GM19468 (cell line): ENCODE measurements around the gene PTPN5.

ENCODE experiments used
- ATAC-seq: cut with Tn5 transposase; IDR thresholded peaks from one replicate; pipeline ENCODE4 v1.9.1; 2021; ENCODE audit warnings: mild to moderate bottlenecking, moderate library complexity, moderate number of reproducible peaks; ENCODE audit not compliant: unreplicated experiment; ENCODE audit errors: extremely low read depth

Gene PTPN5

DNA sequence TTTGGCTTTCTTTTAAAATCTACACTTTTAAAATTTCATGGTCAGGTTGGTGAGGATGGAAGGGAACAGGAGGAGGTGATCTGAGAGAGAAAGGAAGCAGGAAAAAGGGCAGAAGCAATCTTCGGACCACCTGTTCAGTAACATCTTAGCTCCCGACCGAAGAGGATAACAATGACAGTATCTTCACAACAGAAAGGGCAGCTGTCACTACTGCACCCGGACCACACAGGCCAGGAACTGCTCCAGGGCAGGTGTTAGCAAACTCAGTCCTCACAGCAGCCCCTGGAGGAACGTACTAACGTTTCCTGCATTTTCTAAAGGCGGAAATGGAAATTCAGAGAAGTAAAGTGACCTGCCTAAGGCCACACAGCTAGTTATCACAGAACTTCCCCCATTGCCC, 16.8 kb downstream of the PTPN5 start:
- ATAC-seq, result no peak

DNA sequence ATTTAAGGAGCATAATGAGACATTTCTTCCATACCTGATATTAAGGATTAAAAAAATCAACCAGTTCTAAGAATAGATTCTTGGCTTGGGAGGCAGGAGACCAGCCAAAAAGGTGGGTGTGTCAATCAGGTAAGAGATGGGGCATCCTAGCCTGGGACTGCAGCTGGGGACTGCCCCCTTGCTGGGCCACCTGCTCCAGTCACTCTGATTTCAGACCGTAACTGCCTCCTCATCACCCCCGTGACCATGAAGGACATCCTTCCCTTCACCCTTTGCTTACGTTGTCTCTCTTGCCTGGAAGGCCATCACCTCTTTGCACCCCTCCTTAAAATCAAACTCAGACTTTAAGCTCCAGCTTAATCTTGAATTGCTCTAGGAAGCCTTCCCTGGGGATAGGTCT, 17.9 kb downstream of the PTPN5 start:
- ATAC-seq, result no peak

DNA sequence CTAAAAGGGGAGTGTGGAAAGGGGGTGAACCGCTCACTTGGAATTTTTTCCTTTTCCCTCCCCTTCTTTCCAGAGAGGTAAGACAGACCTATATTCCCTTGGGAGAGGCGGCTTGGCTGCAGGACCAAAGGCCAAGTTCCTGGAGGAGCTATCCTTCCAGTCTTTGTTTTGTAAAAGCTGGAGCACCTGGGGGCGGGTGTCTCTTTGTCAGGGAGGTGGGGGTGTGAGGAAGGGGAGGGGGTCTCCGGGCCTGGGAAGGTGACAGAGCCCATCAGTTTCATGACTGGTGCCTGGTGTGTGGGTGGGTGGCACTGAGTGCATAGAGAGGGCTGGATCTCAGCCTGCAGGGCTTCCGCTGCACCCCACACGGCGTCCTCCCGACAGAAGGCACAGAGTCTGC, 18.5 kb downstream of the PTPN5 start:
- ATAC-seq, result no peak

DNA sequence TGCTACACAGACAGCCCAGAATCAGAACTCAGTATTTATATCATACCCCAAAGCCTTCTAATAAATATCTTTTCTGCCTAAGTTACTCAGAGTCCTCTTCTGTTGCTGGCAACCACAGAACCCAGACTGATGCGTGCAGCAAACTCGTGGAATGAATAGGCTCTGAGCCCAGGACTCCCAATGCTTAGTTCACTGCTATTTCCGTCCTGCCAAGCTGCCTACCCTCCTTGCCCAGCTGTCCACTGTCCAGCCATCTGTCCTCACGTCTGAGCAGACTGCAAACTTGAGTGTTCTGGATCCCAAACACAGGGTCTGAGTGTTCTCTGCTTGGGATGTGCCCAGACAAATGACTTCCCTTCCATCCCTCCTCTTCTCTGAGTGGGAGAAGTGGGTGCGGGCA, 19.4 kb downstream of the PTPN5 start:
- ATAC-seq, result no peak

DNA sequence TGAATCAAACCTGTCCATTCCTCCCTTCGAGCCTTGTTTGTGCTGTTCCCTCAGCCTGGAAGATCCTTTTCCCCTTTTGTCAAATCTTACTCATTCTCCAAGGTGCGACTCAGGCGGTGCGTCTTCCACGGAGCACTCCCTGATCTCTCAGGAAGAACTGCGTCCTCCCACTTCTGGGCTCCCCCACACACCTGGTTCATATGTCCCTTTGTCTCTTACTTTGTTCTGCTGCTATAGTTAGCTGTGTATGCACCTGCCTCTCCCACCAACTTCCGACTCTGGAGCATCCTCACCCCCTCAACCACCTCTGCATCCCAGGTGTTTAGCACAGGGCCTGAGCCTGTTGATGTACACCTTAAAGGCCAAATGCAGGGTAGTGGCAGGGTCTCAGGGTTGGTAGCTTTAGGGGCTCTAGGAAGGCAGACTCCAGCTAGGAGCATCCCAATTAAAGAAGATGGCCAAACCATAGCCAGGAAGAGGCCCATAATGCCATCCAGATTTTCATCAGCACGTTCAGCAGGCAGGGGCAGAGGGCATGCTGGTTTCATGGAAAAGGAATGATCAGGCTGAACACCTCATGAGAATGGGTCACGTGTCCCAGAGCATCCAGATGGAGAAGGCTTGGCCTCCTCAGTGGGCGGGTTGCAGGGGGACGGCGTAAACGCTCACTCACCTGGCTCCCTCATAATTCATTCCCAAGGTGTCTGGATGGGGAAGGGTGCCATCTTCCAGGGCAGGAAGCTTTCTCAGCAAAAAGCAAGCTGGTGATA, 20.1 kb downstream of the PTPN5 start:
- ATAC-seq, result no peak

DNA sequence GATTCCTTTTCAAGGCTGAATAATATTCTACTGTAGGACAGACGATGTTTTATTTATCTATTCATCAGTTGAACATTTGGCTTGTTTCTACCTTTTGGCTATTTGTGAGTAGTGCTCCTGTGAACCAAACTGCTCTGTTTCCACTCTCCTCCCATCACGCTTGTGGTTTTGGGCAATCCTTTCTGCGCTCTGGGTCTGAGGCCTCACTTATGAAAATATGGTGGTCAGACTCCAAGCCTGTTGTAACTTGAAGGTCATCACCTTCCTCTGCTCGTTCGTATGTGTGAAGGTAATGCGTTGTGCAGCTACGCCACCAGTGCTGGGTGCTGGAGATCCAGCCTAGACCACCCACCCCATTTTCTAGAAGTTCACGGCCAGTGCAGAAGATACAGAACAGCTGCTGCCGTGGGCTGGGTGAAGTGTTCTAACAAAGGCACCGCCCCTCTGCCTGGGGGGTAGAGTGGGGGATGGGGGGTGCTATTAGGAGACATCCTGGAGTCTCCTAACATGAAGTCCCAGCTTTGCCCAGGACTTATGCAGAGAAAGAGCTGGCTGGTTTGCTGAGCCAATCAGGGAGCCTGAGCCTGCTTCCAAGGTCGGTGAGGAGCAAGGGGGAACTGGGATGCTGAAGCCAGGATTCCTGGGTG, 21.0 kb downstream of the PTPN5 start:
- no peak for ATAC-seq

DNA sequence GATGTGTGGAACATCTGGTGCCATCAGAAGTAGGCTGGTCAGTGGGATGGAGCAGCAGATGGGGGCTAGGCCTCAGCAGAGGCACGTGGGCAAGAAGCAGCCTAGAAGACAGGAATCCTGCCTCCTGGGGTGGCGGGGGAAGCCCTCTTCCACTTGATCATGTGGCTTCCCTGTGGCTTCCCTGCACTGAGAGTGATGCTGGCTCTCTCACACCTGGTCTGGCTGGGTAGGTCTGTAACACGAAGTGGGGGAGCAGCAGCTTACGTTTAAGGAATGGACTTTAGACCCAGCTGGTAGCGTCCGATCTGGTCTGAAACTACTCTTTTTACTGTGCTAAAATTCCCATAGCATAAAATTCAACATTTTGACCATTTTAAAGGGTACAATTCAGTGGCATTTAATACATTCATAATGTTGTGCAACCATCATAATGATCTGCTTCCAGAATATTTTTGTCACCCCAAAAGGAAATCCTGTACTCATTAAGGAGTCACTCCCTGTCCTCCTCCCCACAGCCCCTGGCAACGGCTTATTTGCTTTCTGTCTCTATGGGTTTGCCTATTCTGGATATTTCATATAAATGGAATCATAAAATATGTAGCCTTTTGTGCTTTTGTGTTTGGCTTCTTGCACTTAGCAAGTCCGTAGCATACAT, 21.7 kb downstream of the PTPN5 start:
- peak; percentile 51 for ATAC-seq

DNA sequence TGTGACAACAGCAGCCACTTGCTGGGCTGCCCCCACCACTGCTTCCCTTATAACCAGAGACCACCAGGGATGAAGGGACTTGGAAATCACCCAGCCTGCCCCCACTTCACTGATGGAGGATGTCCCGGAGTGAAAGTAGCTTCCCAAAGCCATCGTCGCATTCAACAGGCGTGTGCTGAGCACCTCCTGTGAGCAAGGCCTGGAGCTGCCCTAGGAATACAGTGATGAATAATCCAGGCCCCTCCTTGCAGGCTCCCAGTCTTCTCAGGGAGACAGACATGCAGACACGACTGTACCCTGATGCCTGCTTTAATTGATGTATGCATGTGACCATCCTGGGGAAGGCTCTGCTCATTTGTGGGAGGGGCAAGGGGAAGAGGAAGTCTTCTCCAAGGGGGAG, 22.6 kb downstream of the PTPN5 start:
- ATAC-seq, result no peak

DNA sequence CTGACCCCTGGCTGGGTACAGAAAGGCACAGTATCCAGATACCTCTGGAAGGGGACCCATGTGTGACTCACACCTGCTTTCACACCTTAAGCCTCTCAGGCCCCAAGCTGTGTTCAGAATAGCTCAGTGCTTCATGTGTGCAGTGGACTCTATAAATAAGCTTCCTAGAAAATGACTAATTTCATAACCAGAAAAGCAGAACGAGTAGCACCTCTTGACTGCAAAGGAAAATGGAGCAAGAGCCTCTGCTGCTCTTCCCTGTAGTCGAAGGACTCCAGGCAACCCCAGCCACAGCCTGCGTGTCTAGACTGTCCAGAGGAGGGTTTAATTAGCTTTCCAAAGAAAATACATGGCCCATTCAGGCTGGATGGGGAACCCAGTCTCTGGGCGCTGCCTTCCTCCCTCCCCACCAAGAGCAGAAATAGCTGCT, 23.1 kb downstream of the PTPN5 start:
- peak; percentile 88 for ATAC-seq

DNA sequence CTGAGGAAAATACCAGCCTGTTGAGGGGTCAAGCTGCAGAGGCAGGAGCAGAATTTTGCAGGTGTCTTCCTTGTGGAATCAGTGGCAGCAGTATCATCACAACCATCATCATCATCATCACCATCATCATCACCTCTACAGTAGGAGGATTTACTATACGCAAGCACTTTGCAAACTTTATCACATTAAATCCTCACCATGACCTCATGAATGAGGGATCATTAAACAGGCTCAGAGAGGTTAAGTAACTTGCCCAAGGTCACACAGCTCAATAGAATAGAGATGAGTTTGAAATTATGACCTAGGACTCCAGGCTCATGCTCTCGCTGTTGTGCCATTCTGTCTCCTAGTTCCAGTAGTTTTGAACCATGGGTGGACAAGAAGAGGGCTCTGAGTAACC, 25.6 kb downstream of the PTPN5 start:
- ATAC-seq, result no peak

DNA sequence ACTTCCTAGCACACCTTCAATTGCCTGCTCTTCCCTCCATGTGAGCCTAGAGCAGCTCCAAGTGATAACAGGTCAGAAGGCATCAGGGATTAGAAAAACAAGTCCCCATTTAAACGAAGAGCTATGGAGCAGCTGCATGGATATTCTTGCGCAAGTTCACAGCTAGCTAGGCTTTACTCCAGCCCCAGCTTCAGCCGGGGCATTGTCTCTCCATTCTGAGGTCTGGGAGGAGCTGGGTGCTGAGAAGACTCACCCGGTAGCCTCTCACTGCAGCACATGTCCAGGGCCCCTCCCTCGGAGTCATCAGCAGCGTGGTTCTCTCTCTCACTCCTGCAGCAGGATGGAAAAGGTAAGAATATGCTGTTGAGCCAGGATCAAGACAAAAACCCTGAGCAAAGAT, 26.0 kb downstream of the PTPN5 start:
- no peak for ATAC-seq

DNA sequence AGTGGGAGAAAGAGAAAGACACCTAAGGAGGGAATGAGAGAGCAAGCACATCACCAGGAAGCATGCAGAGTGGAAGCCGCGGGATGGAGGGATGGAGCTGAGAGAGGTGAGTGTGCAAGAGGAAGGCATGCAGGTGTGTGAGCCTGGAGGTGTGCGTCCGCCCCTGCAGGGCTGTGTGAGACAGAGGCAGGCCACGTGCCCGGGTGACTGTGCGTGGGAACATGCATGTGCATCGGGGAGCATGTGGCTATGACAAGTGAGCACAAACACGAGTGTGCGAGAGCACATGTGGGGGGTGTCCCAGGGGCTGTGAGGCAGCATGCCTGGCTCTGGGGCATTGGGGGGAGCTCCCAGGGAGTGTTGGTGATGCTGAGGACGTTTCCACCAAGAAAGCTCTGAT, 29.9 kb downstream of the PTPN5 start:
- ATAC-seq, result no peak

DNA sequence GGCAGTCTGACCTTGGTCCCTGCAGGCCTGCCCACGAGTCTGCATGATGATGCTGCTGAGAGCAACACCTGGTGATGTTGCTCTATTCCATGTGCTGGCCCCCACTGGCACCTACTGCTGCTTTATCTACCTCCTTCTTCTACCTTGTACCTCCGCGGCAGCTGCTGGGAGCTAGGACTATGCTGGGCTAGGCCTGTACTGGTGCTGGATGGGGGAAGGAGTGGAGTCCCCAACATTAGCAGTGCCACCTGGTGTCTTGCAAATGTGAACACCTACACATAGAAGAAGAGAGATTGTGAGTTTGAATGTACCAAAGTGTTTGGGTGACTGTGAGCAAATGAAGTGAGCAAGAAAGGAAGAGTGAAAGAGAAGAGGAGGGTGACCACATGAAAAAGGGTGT, 30.5 kb downstream of the PTPN5 start:
- no peak for ATAC-seq

DNA sequence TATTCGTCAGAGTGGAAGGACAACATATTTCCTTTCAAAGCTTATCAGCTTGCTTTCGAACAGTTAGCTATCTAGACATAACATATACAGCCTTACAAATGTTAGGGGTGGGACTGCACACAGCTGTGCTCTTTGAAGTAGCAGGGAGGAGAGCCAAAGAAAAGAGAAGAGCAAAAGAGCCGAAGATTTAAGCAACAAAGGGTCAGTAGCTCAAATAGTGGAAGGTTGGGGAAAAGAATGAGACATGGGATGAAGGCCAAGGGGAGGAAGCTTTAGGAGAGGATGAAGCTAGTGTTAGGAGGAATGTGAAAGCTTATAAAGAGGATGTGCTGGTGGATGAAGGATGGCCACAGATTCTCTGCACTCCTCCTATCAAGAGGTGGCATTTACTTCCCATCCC, 33.8 kb downstream of the PTPN5 start:
- ATAC-seq, result no peak

DNA sequence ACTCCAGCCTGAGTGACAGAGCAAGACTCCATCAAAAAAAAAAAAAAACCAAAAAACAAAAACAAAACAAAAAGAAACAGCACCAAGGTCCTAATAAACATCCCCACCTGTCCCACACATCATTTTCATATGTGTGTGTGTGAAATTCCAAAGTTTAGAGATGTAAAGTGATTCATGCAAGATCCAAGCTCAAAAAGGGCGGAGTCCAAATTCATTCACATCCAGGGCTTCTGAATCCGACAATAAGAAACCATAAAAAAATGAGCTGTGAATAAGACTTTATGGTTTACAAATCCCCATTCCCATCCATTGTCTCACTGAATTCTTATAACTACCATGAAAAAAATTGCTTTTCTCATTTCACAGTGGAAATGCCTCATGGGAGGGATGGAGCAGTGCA, 34.7 kb downstream of the PTPN5 start:
- no peak for ATAC-seq

DNA sequence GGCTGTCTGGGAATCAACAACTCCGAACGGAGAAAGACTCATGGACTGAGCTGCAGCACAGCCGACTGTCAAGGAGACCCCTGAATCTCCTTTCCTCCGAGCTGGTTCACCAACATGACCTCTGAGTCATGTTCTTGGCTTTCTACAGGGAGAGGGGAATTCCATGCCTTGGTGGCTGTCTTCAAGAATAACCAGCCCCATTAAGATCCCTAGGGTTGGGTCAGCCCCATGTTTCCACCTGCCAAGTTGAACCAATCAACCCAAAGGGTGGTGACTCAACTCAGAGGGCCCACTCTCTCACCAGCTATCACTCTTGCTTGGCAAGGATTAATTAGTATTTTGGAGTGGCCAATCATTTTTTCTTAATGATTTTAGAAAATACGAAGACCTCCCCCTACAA, 37.3 kb downstream of the PTPN5 start:
- no peak for ATAC-seq

DNA sequence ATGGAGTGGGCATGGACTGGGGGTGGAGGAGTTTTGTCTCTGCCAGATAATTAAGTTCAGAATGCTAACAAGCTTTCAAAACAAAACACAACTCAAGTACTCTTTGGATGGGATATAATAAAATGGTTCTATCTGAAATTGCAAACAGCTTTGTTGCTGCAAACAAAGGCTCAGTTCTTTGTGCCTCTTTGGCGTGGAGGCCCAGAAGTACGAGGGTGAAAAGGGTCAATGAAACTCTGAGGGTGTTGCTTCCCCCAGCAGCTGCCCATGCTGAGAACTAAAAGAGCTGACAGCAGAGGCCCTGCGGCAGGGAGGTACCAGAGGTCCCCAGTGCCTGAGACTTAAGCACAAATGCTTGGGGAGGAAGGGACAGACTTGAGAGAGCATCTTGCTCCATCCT, 39.1 kb downstream of the PTPN5 start:
- no peak for ATAC-seq

DNA sequence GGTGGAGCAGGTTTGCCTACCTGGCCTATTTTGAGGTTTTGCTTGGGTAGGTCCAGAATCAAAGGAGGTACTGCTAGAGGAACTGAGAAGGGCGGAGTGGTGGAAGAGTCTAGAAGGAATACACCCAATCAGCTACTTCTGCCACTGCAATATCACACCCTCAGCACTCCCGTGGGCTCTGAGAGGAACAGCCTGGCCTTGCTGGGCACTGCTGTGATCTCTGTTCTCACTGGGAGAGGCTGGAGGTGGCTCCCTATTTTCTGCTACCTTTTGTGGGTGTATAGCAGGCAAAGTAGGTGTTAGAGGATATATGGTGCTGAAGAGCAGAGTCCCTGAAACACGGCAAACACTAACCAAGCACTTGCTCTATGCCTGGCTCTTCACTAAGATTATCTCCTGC, 40.7 kb downstream of the PTPN5 start:
- no peak for ATAC-seq

DNA sequence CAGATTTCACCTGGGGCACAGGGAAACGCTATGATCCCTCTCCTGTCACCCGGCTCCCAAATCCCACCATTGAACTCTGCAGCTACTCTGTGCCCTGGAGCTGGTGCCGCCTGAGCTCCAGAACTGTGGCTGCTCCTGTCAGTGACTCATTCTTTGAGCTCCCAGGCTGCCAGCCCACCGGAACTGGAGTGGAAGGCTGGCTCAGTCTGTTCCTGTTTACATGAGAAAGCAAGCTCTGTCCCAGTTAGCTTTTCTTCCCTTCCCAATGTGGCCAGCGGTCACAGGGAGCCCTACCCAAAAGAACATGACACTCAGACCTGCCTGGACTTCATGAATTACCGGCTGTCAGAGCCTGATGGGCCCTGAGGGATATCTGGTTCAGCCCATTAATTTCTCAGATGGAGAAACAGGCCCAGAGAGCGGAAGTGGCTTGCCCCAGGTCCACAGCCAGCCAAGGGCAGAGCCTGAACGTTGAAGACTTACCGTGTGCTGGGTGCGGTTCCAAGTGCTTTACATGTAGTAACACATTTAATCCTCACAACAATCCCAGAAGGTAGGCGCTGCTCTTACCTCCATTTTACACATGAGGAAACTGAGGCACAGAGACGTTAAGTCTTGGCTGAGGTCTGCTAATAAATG, 41.8 kb downstream of the PTPN5 start:
- ATAC-seq, result no peak

DNA sequence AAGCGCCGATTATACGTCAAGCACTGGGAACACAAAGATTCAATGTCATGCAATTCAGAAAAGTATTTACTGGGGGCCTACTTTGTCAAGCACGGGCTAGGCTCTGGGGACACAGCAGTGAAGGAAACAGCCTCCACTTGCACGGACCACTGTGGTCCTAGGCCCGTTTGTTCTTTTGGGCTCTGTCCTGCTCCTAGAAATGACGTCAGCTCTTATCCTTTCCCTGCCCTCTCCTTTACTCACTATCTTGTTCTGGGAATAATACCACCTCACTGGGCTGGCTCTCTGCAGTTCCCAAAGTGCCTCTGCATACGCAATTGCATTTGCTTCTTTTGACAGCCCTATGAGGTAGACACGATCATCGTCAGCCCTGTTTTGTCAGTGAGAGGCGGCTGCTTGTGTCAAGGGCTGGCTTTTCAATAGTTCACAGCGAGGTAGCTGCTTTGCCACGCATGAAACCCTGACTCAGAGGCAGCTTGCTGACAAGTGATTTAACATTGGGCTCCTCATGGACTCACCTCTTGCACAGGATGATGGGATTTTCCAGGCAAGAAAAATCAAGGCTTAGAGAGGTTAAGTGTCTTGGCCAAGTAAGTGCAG, 42.7 kb downstream of the PTPN5 start:
- ATAC-seq, result no peak

DNA sequence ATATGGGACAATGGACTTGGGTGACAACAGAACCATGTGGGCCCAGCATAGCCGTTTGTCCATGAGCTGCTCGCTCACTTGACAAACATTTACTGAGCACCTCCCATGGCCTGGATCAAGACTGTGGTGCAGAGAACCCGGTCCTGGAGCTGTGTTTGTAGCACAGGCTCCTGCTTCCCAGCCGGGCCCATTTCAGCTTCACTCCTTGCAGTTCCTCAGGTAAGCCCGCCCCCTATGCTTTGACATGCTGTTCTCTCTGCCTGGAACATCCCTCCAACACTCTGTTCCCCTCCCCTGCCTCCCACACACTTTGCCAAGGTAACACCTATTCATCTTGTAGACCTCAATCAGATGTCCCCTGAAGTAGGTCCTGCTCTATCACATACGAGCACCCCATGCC, 46.3 kb downstream of the PTPN5 start:
- ATAC-seq, result no peak
